ENCODE data around the gene SOX3. TPM values are rescaled to one million over a fixed set of nuclear protein-coding genes. Genes with fewer than 3 reads are reported as not detected.

The SOX3 gene
- total RNA-seq, 4 donors from 2014 or later, result 0.11 to 0.13 TPM; not detected in 2

GRCh38 chrX:140501940-140502468, 2.9 kb downstream of the SOX3 start:
- Histone ChIP-seq H3K4me1 (peaks cover under 1 to 14% of the 10 kb centered on the region in 2 donors), H3K27ac (no peak overlapping the region), H3K27me3 (peaks cover 44 to 64% (median 62%) of the 10 kb centered on the region in 3 donors), H3K9me3 (no peaks in the 10 kb centered on the region), H3K36me3 (no peaks in the 10 kb centered on the region), H3K4me3 (no peak overlapping the region)
- TF ChIP-seq CTCF (IDR thresholded peaks at IDR 0.05 in 4 of 5, conservative IDR thresholded peaks at IDR 0.05 in 1 of 5), result no peak
- TF ChIP-seq POLR2A (IDR thresholded peaks at IDR 0.05), result no peak
- no peak for ATAC-seq
- intact Hi-C loops (cut with DNase I; ENCODE audit: low total_unique reads), result loop anchor here (10.0 kb wide), 1 partner anchor 67 kb away; no protein-coding TSS in a partner anchor
- no peak for DNase-seq
- in situ Hi-C loops (cut with MboI; ENCODE audit: low sequenced_read_pairs in 4 of 4), result no loop called here

DNA sequence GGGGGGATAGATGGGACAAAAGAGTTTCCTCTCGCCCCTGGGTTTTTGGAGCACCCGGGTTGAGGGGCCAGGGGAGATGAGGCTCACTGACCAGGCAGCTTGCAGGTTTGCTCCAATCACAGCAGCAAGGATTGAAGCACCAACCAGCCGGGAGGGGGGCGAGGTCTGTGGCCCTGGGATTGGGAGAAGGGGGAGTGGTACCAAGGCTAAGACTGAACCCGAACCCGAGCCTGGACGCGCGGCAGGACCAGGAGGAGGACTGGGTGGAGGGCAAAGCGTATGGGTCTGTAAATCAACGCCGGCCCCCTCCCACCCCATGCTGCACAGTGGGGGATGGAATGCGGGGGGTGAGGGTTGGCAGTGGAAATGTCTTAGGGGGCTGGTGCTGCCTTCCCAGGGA, 3.5 kb downstream of the SOX3 start:
- H3K4me1 ChIP-seq, result peaks cover 0 to 10% of the 10 kb centered on the region in 2 donors
- H3K36me3 ChIP-seq, result no peaks in the 10 kb centered on the region
- no peak overlapping the region for H3K4me3 ChIP-seq
- peaks cover 39 to 57% (median 55%) of the 10 kb centered on the region in 3 donors for H3K27me3 ChIP-seq
- no peaks in the 10 kb centered on the region for H3K9me3 ChIP-seq
- no peak for ATAC-seq
- no peak overlapping the region for H3K27ac ChIP-seq
- no peak for DNase-seq
- in situ Hi-C loops (cut with MboI; ENCODE audit: low sequenced_read_pairs in 4 of 4), result no loop called here
- intact Hi-C loops (cut with DNase I; ENCODE audit: low total_unique reads), result loop anchor here (10.0 kb wide), 1 partner anchor 67 kb away; no protein-coding TSS in a partner anchor
- TF ChIP-seq POLR2A (IDR thresholded peaks at IDR 0.05) (no peak), CTCF (IDR thresholded peaks at IDR 0.05 in 4 of 5, conservative IDR thresholded peaks at IDR 0.05 in 1 of 5) (no peak)

DNA sequence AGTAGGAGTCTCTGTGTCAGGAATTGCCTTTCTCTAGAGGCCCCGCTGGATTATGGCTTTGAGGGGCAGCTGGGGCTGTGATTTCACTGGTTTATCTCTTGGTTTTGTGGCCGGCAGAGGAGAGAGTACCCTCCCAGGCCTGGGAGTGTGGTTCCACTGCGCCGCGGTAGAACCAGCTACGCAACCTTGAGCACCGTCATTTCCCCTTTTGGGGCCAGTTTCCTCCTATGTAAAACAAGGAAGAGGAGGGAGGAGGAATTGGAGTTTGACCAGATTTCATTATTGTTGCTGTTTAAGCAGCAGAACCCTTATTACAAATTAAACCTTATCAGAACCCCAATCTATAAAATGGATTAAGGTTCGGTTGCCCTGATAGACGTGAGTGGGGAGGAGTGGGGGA, 4.4 kb downstream of the SOX3 start:
- Histone ChIP-seq H3K27me3 (peaks cover 30 to 49% (median 46%) of the 10 kb centered on the region in 3 donors), H3K36me3 (no peaks in the 10 kb centered on the region), H3K4me3 (no peak overlapping the region), H3K4me1 (peaks cover 0 to under 1% of the 10 kb centered on the region in 2 donors), H3K27ac (no peak overlapping the region), H3K9me3 (no peaks in the 10 kb centered on the region)
- in situ Hi-C loops (cut with MboI; ENCODE audit: low sequenced_read_pairs in 4 of 4), result no loop called here
- TF ChIP-seq POLR2A (IDR thresholded peaks at IDR 0.05) (no peak), CTCF (IDR thresholded peaks at IDR 0.05 in 4 of 5, conservative IDR thresholded peaks at IDR 0.05 in 1 of 5) (no peak)
- DNase-seq (no peak), ATAC-seq (no peak)
- intact Hi-C loops (cut with DNase I; ENCODE audit: low total_unique reads), result loop anchor here (10.0 kb wide), 1 partner anchor 66 kb away; no protein-coding TSS in a partner anchor

DNA sequence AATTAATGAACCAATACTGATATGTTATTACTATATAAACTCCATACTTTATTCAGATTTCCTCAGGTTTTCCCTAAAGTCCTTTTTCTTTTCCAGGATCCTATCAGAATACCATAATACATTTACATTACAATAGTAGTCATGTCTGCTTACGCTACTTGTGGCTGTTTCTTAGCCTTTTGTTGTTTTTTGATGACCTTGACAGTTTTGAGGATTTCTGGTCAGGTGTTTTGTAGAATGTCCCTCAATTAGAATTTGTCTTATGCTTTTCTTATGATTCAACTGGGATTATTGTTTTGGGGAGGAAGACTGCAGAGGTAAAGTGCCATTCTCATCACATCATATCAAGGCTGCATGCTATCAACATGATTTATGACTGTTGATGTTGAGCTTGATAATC, 9.1 kb downstream of the SOX3 start:
- Histone ChIP-seq H3K36me3 (no peaks in the 10 kb centered on the region), H3K4me3 (no peak overlapping the region), H3K4me1 (no peaks in the 10 kb centered on the region), H3K27ac (no peak overlapping the region), H3K9me3 (no peaks in the 10 kb centered on the region), H3K27me3 (peaks cover 4 to 16% (median 7%) of the 10 kb centered on the region in 3 donors)
- DNase-seq (no peak), ATAC-seq (no peak)
- no peak for TF ChIP-seq POLR2A (IDR thresholded peaks at IDR 0.05)
- in situ Hi-C loops (cut with MboI; ENCODE audit: low sequenced_read_pairs in 4 of 4), result no loop called here
- intact Hi-C loops (cut with DNase I; ENCODE audit: low total_unique reads), result no loop called here

DNA sequence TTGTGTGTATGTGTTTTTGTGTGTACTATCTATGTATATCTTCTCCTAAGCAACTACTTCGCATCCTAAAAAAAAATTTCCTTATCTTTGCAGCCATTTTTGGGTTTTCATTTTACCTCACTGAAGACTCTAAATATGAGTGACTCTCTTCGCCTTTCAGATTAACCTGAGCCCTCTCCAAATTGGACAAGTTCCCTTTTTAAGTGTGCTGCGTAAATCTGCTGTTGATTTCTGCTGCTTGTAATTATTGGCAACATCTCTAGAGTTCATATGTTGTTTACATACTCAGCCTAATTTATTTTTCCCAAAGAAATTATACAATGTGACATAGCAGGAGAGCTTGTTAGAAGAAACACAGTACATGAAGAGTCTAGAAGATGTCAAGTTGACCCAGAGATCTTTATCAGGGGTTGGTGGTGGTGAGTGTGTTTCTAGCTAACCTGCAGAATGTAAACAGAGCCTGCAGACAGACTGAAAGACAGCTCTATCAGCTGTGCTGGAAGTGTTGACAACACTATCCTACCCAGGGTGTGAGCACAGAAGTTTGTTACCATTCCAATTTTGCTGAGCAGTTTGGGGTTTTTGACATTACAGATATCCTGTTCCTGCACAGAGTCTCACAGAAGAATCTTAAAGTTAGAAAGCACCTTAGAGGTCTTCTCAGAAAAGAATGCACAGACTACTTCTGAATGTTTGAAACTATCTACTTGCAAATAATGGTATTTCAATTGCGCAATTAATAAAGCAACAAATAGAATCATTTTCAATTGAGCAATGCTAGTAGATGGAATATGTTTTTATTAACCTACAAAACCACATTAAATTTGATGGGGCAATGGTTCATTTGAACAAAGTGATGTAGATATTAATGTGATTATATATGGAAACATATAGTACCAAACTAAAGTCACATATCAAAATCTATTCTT, 12.5 kb downstream of the SOX3 start:
- Histone ChIP-seq H3K36me3 (no peaks in the 10 kb centered on the region), H3K4me1 (no peaks in the 10 kb centered on the region), H3K27me3 (no peaks in the 10 kb centered on the region), H3K27ac (no peak overlapping the region), H3K9me3 (no peaks in the 10 kb centered on the region), H3K4me3 (no peak overlapping the region)
- TF ChIP-seq CTCF (IDR thresholded peaks at IDR 0.05 in 4 of 5, conservative IDR thresholded peaks at IDR 0.05 in 1 of 5) (no peak), POLR2A (IDR thresholded peaks at IDR 0.05) (no peak)
- in situ Hi-C loops (cut with MboI; ENCODE audit: low sequenced_read_pairs in 4 of 4), result no loop called here
- ATAC-seq (no peak), DNase-seq (no peak)
- intact Hi-C loops (cut with DNase I; ENCODE audit: low total_unique reads), result no loop called here
